G401.6 (cell line): ENCODE results near the gene ALDH1B1.

Experiments used
- FAIRE-seq: peaks from 2 replicates; lab custom pipeline; 2012; peaks lifted over from hg19 to GRCh38; lab: Jason Lieb, UNC

The ALDH1B1 gene

GRCh38 chr9:38417003-38417945 is 24.8 kb downstream of the ALDH1B1 start:
- peak; percentile 37 for FAIRE-seq

- FAIRE-seq: no peak
These were observed 25.9 kb downstream of the ALDH1B1 start for GRCh38 chr9:38418366-38418765.

- FAIRE-seq: no peak
These were observed 26.7 kb downstream of the ALDH1B1 start for GRCh38 chr9:38419181-38419580.

GRCh38 chr9:38421498-38422211 is 29.2 kb downstream of the ALDH1B1 start:
- FAIRE-seq: no peak

- no peak for FAIRE-seq
These were observed 30.2 kb downstream of the ALDH1B1 start for GRCh38 chr9:38422555-38423260.

GRCh38 chr9:38423273-38423972 is 30.9 kb downstream of the ALDH1B1 start:
- FAIRE-seq: no peak

GRCh38 chr9:38423973-38424843 is 31.7 kb downstream of the ALDH1B1 start, which contains the start of gene IGFBPL1:
TSS of gene IGFBPL1 (minus strand) at chr9:38424454. CDS start at chr9:38424424, 30 bp downstream.
- no peak for FAIRE-seq

GRCh38 chr9:38424918-38425317 is 32.4 kb downstream of the ALDH1B1 start:
- FAIRE-seq: no peak

GRCh38 chr9:38428062-38428461 is 35.6 kb downstream of the ALDH1B1 start:
- FAIRE-seq: no peak

GRCh38 chr9:38431116-38431515 is 38.6 kb downstream of the ALDH1B1 start:
- FAIRE-seq: no peak

GRCh38 chr9:38432922-38433510 is 40.5 kb downstream of the ALDH1B1 start:
- no peak for FAIRE-seq

- no peak for FAIRE-seq
These were observed 41.9 kb downstream of the ALDH1B1 start for GRCh38 chr9:38434365-38434764.

GRCh38 chr9:38434853-38435252 is 42.4 kb downstream of the ALDH1B1 start:
- no peak for FAIRE-seq

- FAIRE-seq: no peak
These were observed 43.0 kb downstream of the ALDH1B1 start for GRCh38 chr9:38435521-38435920.

GRCh38 chr9:38436708-38437107 is 44.2 kb downstream of the ALDH1B1 start:
- FAIRE-seq: no peak

- FAIRE-seq: no peak
These were observed 44.8 kb downstream of the ALDH1B1 start for GRCh38 chr9:38437193-38437823.

- FAIRE-seq: no peak
These were observed 46.9 kb downstream of the ALDH1B1 start for GRCh38 chr9:38439291-38439915.

GRCh38 chr9:38439916-38440301 is 47.4 kb downstream of the ALDH1B1 start:
- FAIRE-seq: no peak

- FAIRE-seq: no peak
These were observed 48.0 kb downstream of the ALDH1B1 start for GRCh38 chr9:38440516-38440915.
